RWPE1 (cell line): ENCODE results near the gene TXNDC11.

Experiments used
- CTCF ChIA-PET: fragments of 350-600 bp; sonication (Branson Sonifier 250); formaldehyde crosslinking; extraction: SDS; loops from one replicate; lab custom pipeline; 2021; lab: Yijun Ruan, JAX
- POLR2A ChIA-PET: fragments of 400-600 bp; formaldehyde crosslinking; extraction: SDS; loops from one replicate; lab custom pipeline; 2020; ENCODE audit warnings: antibody characterized with exemption; ENCODE audit not compliant: low non-redundant PET; lab: Yijun Ruan, JAX
- DNase-seq: peaks from one replicate; pipeline ENCODE4 v3.0.0; 2012; ENCODE audit warnings: low spot score
- H3K27ac ChIP-seq: fragments of 450-650 bp; 2 replicates; pipeline ENCODE4 v1.5.1; 2017
- TF ChIP-seq, protein P1 (sequence below): fragments of 450-650 bp; conservative IDR thresholded peaks from 2 replicates; pipeline ENCODE4 v1.5.1; 2017; ENCODE audit warnings: low read depth, mild to moderate bottlenecking

The TXNDC11 gene

GRCh38 chr16:11696266-11697012 lies 46.2 kb downstream of the TXNDC11 start:
- no peak for DNase-seq
- TF ChIP-seq, protein P1, sequence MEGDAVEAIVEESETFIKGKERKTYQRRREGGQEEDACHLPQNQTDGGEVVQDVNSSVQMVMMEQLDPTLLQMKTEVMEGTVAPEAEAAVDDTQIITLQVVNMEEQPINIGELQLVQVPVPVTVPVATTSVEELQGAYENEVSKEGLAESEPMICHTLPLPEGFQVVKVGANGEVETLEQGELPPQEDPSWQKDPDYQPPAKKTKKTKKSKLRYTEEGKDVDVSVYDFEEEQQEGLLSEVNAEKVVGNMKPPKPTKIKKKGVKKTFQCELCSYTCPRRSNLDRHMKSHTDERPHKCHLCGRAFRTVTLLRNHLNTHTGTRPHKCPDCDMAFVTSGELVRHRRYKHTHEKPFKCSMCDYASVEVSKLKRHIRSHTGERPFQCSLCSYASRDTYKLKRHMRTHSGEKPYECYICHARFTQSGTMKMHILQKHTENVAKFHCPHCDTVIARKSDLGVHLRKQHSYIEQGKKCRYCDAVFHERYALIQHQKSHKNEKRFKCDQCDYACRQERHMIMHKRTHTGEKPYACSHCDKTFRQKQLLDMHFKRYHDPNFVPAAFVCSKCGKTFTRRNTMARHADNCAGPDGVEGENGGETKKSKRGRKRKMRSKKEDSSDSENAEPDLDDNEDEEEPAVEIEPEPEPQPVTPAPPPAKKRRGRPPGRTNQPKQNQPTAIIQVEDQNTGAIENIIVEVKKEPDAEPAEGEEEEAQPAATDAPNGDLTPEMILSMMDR: no peak
- no peak overlapping the region for H3K27ac ChIP-seq
- CTCF ChIA-PET: no interaction called here
- POLR2A ChIA-PET: no interaction called here

DNA sequence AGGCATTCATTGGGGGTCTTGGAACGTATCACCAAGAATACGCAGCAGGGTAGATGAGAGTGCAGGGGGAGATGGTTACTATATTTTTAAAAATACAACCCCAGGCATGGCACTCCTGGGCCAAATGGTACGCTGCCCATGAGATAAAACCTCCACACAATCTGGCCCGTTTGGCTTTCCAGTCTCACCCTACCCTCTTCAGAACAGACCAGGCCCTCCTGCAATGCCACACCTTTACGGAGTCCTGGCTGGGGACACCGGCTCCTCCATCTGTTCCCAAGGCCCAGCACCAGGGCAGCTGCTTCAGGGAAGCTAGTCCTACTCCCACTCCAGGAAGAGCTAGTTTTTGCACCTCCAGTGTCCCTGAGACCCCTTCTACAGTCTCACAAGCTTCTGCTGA lies 50.0 kb downstream of the TXNDC11 start:
- POLR2A ChIA-PET: no interaction called here
- TF ChIP-seq, protein P1: no peak
- DNase-seq: no peak
- CTCF ChIA-PET: no interaction called here
- H3K27ac ChIP-seq: no peak overlapping the region

GRCh38 chr16:11692171-11692570 lies 50.5 kb downstream of the TXNDC11 start:
- ChIA-PET CTCF (interaction anchor here (0.6 kb wide), 1 partner anchor 304 kb away, joined by 3 read pairs; no protein-coding TSS in a partner anchor), POLR2A (no interaction called here)
- TF ChIP-seq, protein P1: no peak
- DNase-seq: no peak
- no peak overlapping the region for H3K27ac ChIP-seq

DNA sequence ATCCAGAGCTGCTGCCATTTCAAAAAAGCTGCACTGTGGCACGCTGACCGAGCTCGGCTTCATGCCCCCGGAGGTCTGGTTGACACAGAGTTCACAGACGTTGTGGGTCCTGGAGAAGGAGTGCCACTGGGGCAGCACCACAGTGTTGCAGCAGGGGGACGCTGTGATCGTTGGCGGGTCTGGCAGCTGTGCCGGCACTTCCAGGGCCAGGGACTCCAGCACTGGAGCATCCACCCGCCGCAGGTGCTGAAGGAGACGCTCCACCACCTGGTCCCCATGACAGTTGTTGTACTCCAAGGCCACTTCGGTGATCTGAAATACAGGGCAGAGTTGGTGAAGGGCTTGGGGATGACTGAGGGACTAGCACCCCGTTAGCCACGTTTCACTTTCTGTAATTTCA lies 50.9 kb downstream of the TXNDC11 start:
- no peak for DNase-seq
- ChIA-PET CTCF (interaction anchor here (0.6 to 1.0 kb wide), 3 partner anchors 15 to 304 kb away, joined by 3 to 8 read pairs (median 3); no protein-coding TSS in a partner anchor), POLR2A (no interaction called here)
- H3K27ac ChIP-seq: no peak overlapping the region
- TF ChIP-seq, protein P1: no peak

- ChIA-PET POLR2A (no interaction called here), CTCF (interaction anchor here (0.5 to 1.0 kb wide), 3 partner anchors 14 to 71 kb away, joined by 3 to 8 read pairs (median 8); no protein-coding TSS in a partner anchor)
- no peak overlapping the region for H3K27ac ChIP-seq
- no peak for DNase-seq
- TF ChIP-seq, protein P1: no peak
Observed at GRCh38 chr16:11691235-11691634, 51.4 kb downstream of the TXNDC11 start.

GRCh38 chr16:11689031-11689840 lies 53.4 kb downstream of the TXNDC11 start:
- no peak overlapping the region for H3K27ac ChIP-seq
- no peak for DNase-seq
- ChIA-PET CTCF (interaction anchor here (0.6 kb wide), 4 partner anchors 20 to 282 kb away, joined by 3 to 5 read pairs (median 4); no protein-coding TSS in a partner anchor), POLR2A (no interaction called here)
- TF ChIP-seq, protein P1: no peak
